ENCODE results near the gene PADI6. TPM values are rescaled to one million over a fixed set of nuclear protein-coding genes. Genes with fewer than 3 reads are reported as not detected.

Gene PADI6
- total and polyA plus RNA-seq, 10 of the 15 experiments (the other 5 are each of a cell fraction or from before 2014, with no cell fraction given): not detected

DNA sequence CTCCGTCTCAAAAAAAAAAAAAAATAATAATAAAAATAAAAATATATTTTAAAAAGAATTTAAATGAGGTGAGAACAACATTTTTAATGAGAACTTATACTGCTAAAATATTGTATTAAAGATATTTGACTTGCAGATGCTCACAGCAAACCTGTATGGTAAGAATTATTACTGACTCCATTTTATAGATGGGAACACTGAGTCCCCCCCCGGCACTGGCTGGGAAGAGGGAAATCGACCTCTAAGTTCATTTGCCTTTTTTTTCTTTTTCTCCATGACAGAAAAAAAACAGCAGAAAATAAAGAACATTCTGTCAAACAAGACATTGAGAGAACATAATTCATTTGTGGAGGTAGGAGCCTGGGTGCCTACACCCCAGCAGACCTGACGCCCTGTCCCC, 13.4 kb upstream of the PADI6 start:
- in situ Hi-C loops (cut with MboI): no loop called here
- Histone ChIP-seq H3K36me3 (ENCODE audit: control insufficient read depth in 2 of 2, insufficient read depth in 2 of 2, low read length in 1 of 2) (no peaks in the 10 kb centered on the region), H2AFZ (ENCODE audit: control insufficient read depth, low read depth, low read length) (no peak overlapping the region), H3K4me2 (ENCODE audit: control insufficient read depth, insufficient read depth) (no peak overlapping the region), H3K27ac (ENCODE audit: control insufficient read depth, insufficient read depth) (no peak overlapping the region), H3K4me3 (no peak overlapping the region), H4K20me1 (ENCODE audit: control insufficient read depth, insufficient read depth) (no peaks in the 10 kb centered on the region), H3K9ac (ENCODE audit: control insufficient read depth, insufficient read depth, low read length) (no peak overlapping the region), H3K4me1 (ENCODE audit: control insufficient read depth, insufficient read depth, low read length) (no peaks in the 10 kb centered on the region), H3K79me2 (ENCODE audit: control insufficient read depth, insufficient read depth, low read length) (no peaks in the 10 kb centered on the region), H3K9me3 (replicated peaks; ENCODE audit: control insufficient read depth, insufficient read depth, low read length) (no peaks in the 10 kb centered on the region), H3K27me3 (replicated peaks in 1 of 2; ENCODE audit: control insufficient read depth in 2 of 2, insufficient read depth in 2 of 2, low read length in 1 of 2) (no peaks in the 10 kb centered on the region; a peak in 1 of 4 replicates)
- ChIA-PET RAD21 (ENCODE audit: unreplicated experiment) (no interaction called here), CTCF (interaction anchor here (0.6 kb wide), 1 partner anchor 635 kb away, joined by 3 read pairs; no protein-coding TSS in a partner anchor), POLR2A (no interaction called here), SMC1A (ENCODE audit: uncharacterized antibody, unreplicated experiment) (no interaction called here)
- BruUV-seq (replicated peaks): no TSS peak
- ATAC-seq (no peak), FAIRE-seq (no peak), DNase-seq (ENCODE audit: low read depth, low spot score) (no peak)
- WGBS (ENCODE audit: insufficient coverage, insufficient replicate concordance, low lambda C conversion rate, missing lambda C conversion rate): 59% methylated on average over 3 of the region's 4 CpGs
- intact Hi-C loops (cut with micrococcal nuclease; ENCODE audit: unreplicated experiment): no loop called here
- TF ChIP-seq MLLT1 (IDR thresholded peaks at IDR 0.05) (no peak), RELA (IDR thresholded peaks at IDR 0.05; ENCODE audit: borderline replicate concordance, partially characterized antibody) (no peak), KAT2A (conservative IDR thresholded peaks at IDR 0.05; ENCODE audit: control insufficient read depth, low read depth, low read length) (no peak), GATAD2B (conservative IDR thresholded peaks at IDR 0.05; ENCODE audit: low read depth) (no peak), TCF7 (IDR thresholded peaks at IDR 0.05; ENCODE audit: borderline replicate concordance) (no peak), ETV6 (conservative IDR thresholded peaks at IDR 0.05 in 1 of 2, IDR thresholded peaks at IDR 0.05 in 1 of 2; ENCODE audit: borderline replicate concordance in 1 of 2, low read depth in 1 of 2) (no peak), E4F1 (IDR thresholded peaks at IDR 0.05; ENCODE audit: borderline replicate concordance, partially characterized antibody) (no peak), CHD4 (IDR thresholded peaks at IDR 0.05) (no peak), HSF1 (IDR thresholded peaks at IDR 0.05; ENCODE audit: low read depth, low read length) (no peak), USF2 (IDR thresholded peaks at IDR 0.05; ENCODE audit: borderline replicate concordance, low read depth, low read length) (no peak), JUNB (IDR thresholded peaks at IDR 0.05) (no peak), PKNOX1 (IDR thresholded peaks at IDR 0.05) (no peak)
